Progenitor cell of endocrine pancreas (in vitro differentiated cells): Measurements from ENCODE around the gene INAVA. TPM values are rescaled to one million over a fixed set of nuclear protein-coding genes. Genes with fewer than 3 reads are reported as not detected.

ENCODE experiments used
- DNase-seq: peaks from one replicate; pipeline ENCODE4 v3.0.0; 2021; ENCODE audit warnings: low spot score; ENCODE audit not compliant: unreplicated experiment
- H3K27ac Mint-ChIP-seq: 2 replicates; pipeline ENCODE4 v1.8.0; 2021; ENCODE audit warnings: mild to moderate bottlenecking, moderate library complexity, mixed read lengths
- H3K27me3 Mint-ChIP-seq: 2 replicates; pipeline ENCODE4 v1.8.0; 2021; ENCODE audit warnings: mixed read lengths
- H3K36me3 Mint-ChIP-seq: 2 replicates; pipeline ENCODE4 v1.8.0; 2022; ENCODE audit warnings: mixed read lengths; ENCODE audit not compliant: insufficient read depth
- H3K4me1 Mint-ChIP-seq: 2 replicates; pipeline ENCODE4 v1.8.0; 2021; ENCODE audit warnings: low read depth, mixed read lengths
- H3K4me3 Mint-ChIP-seq: 2 replicates; pipeline ENCODE4 v1.8.0; 2021; ENCODE audit warnings: low read depth, mild to moderate bottlenecking, moderate library complexity, mixed read lengths
- H3K9me3 Mint-ChIP-seq: 2 replicates; pipeline ENCODE4 v1.8.0; 2021; ENCODE audit warnings: low read depth, mixed read lengths
- CTCF ChIP-seq: fragments of 200-600 bp; sonication (generic); IDR thresholded peaks from one replicate; pipeline ENCODE4 v1.5.0; 2021; ENCODE audit warnings: antibody characterized with exemption, mild to moderate bottlenecking; ENCODE audit not compliant: unreplicated experiment
- total RNA-seq: library from RNA; stranded (reverse); gene quantifications from 2 replicates; pipeline ENCODE4 v1.2.1, GENCODE V29; 2021

INAVA gene
- total RNA-seq, 1 donor from 2014 or later = 84.2 TPM

DNA sequence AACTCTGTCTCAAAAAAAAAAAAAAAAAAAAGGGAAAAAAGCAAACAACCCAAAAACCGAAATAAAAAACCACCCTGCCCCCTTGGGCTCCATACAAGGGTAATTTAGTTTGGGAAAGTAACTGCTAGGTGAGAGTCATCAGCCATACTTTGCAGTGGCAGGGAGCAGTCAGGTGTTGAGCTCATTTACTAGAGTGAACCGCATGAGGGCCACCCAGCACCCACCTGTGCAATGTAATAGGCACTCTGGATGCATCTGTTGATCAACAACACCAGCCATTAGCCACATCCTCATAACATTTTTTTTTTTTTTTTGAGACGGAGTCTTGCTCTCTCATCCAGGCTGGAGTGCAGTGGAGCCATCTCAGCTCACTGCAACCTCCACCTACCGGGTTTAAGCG lies 9.1 kb downstream of the INAVA start:
- Mint-ChIP-seq H3K9me3 (no peaks in the 10 kb centered on the region), H3K4me1 (peaks cover 3% of the 10 kb centered on the region), H3K27ac (no peak overlapping the region), H3K36me3 (peaks cover 27% of the 10 kb centered on the region), H3K27me3 (no peaks in the 10 kb centered on the region), H3K4me3 (no peak overlapping the region)
- DNase-seq = no peak
- TF ChIP-seq CTCF = no peak

- Mint-ChIP-seq H3K27me3 (no peaks in the 10 kb centered on the region), H3K36me3 (peaks cover 23% of the 10 kb centered on the region), H3K4me3 (no peak overlapping the region), H3K4me1 (peaks cover 2% of the 10 kb centered on the region), H3K9me3 (no peaks in the 10 kb centered on the region), H3K27ac (peak overlapping the region; percentile 56)
- no peak for DNase-seq
- no peak for TF ChIP-seq CTCF
Measured at GRCh38 chr1:200904772-200905171, 10.1 kb downstream of the INAVA start.

GRCh38 chr1:200905411-200906052 lies 10.8 kb downstream of the INAVA start:
- Mint-ChIP-seq H3K9me3 (no peaks in the 10 kb centered on the region), H3K36me3 (peaks cover 27% of the 10 kb centered on the region), H3K27me3 (no peaks in the 10 kb centered on the region), H3K27ac (no peak overlapping the region), H3K4me1 (peaks cover 2% of the 10 kb centered on the region), H3K4me3 (no peak overlapping the region)
- DNase-seq = no peak
- TF ChIP-seq CTCF = no peak

DNA sequence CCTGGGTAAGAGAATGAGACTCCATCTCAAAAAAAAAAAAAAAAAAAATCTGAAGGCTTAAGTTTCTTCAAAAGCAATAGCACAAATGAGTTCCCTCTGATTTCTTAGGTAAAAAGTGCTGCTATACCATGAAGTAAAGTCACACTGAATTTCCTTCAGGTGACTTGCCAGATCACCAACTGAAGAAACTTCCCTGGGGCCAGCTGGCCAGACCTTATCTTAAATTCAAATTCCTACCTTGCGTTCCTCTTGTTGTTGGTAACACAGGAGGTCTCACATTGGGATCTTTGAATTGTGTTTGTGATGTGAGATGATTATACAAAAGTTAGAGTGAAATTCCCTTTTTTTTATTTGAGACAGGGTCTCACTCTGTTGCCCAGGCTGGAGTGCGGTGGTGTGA lies 11.8 kb downstream of the INAVA start:
- H3K36me3 Mint-ChIP-seq = peaks cover 27% of the 10 kb centered on the region
- H3K27ac Mint-ChIP-seq = no peak overlapping the region
- DNase-seq = no peak
- H3K4me3 Mint-ChIP-seq = no peak overlapping the region
- peaks cover 2% of the 10 kb centered on the region for H3K4me1 Mint-ChIP-seq
- no peaks in the 10 kb centered on the region for H3K27me3 Mint-ChIP-seq
- no peak for TF ChIP-seq CTCF
- H3K9me3 Mint-ChIP-seq = no peaks in the 10 kb centered on the region

GRCh38 chr1:200907611-200908097 lies 13.0 kb downstream of the INAVA start:
- Mint-ChIP-seq H3K4me3 (no peak overlapping the region), H3K27ac (no peak overlapping the region), H3K4me1 (peaks cover 2% of the 10 kb centered on the region), H3K9me3 (no peaks in the 10 kb centered on the region), H3K36me3 (peaks cover 26% of the 10 kb centered on the region), H3K27me3 (no peaks in the 10 kb centered on the region)
- DNase-seq = no peak
- TF ChIP-seq CTCF = no peak
